ENCODE measurements around the gene MRPL40. TPM values are rescaled to one million over a fixed set of nuclear protein-coding genes. Genes with fewer than 3 reads are reported as not detected.

MRPL40 gene
- total RNA-seq, 1 donor from 2014 or later: 30.4 TPM

GRCh38 chr22:19480789-19481188, 48.4 kb downstream of the MRPL40 start:
- Mint-ChIP-seq H3K27me3 (ENCODE audit: low read depth) (no peaks in the 10 kb centered on the region), H3K4me3 (peak overlapping the region; percentile 94), H3K9me3 (no peaks in the 10 kb centered on the region), H3K4me1 (peaks cover 32% of the 10 kb centered on the region), H3K36me3 (ENCODE audit: low read depth) (peaks cover 4% of the 10 kb centered on the region), H3K27ac (ENCODE audit: unreplicated experiment) (peak overlapping the region; percentile 70)
- no peak for DNase-seq (ENCODE audit: low read depth, low spot score)
- no peak for TF ChIP-seq CTCF (conservative IDR thresholded peaks at IDR 0.05)

- TF ChIP-seq CTCF (conservative IDR thresholded peaks at IDR 0.05): no peak
- no peaks in the 10 kb centered on the region for H3K9me3 Mint-ChIP-seq
- H3K27me3 Mint-ChIP-seq (ENCODE audit: low read depth): no peaks in the 10 kb centered on the region
- no peak overlapping the region for H3K4me3 Mint-ChIP-seq
- H3K27ac Mint-ChIP-seq (ENCODE audit: unreplicated experiment): no peak overlapping the region
- H3K4me1 Mint-ChIP-seq: peaks cover 28% of the 10 kb centered on the region
- H3K36me3 Mint-ChIP-seq (ENCODE audit: low read depth): peaks cover 7% of the 10 kb centered on the region
- no peak for DNase-seq (ENCODE audit: low read depth, low spot score)
Observed at GRCh38 chr22:19482297-19482696, 50.0 kb downstream of the MRPL40 start.

- Mint-ChIP-seq H3K4me1 (peaks cover 18% of the 10 kb centered on the region), H3K9me3 (no peaks in the 10 kb centered on the region), H3K4me3 (no peak overlapping the region), H3K27ac (ENCODE audit: unreplicated experiment) (no peak overlapping the region), H3K27me3 (ENCODE audit: low read depth) (no peaks in the 10 kb centered on the region), H3K36me3 (ENCODE audit: low read depth) (peaks cover 7% of the 10 kb centered on the region)
- DNase-seq (ENCODE audit: low read depth, low spot score): no peak
- no peak for TF ChIP-seq CTCF (conservative IDR thresholded peaks at IDR 0.05)
Observed at GRCh38 chr22:19483481-19484244, 51.3 kb downstream of the MRPL40 start.

Other genes starting within 250 kb of the MRPL40 start
- gene CLTCL1, start 140.8 kb upstream of the MRPL40 start, total RNA-seq: 7.2 and 7.7 TPM in 2 replicates
- 57.1 and 66.3 TPM in 2 replicates for gene HIRA, start 812 bp upstream of the MRPL40 start, total RNA-seq
- 38.0 and 38.4 TPM in 2 replicates for gene C22orf39, start 15.2 kb downstream of the MRPL40 start, total RNA-seq
- 69.4 and 71.5 TPM in 2 replicates for gene UFD1, start 46.6 kb downstream of the MRPL40 start, total RNA-seq
- gene CDC45, start 47.4 kb downstream of the MRPL40 start, total RNA-seq: 47.1 and 49.8 TPM in 2 replicates
- gene CLDN5, start 91.9 kb downstream of the MRPL40 start, total RNA-seq: 1.0 and 1.3 TPM in 2 replicates

Data from neural crest cell (in vitro differentiated cells).